Nephron (organoid): Measurements from ENCODE around the gene AFF1.

Experiments used
- H3K27ac Mint-ChIP-seq, 3 experiments: 2 replicates each; pipeline ENCODE4 v1.8.0; 2020; ENCODE audit warnings: mixed read lengths in 3 of 3, mild to moderate bottlenecking in 2 of 3, moderate library complexity in 1 of 3
- H3K27me3 Mint-ChIP-seq: 2 replicates; pipeline ENCODE4 v1.8.0; 2021; ENCODE audit warnings: low read depth, mild to moderate bottlenecking, moderate library complexity, mixed read lengths
- H3K36me3 Mint-ChIP-seq: 2 replicates; pipeline ENCODE4 v1.8.0; 2020; ENCODE audit warnings: low read depth, mixed read lengths
- H3K4me1 Mint-ChIP-seq: 2 replicates; pipeline ENCODE4 v1.8.0; 2020; ENCODE audit warnings: mixed read lengths
- H3K4me3 Mint-ChIP-seq, 3 experiments: 2 replicates each; pipeline ENCODE4 v1.8.0; 2020; ENCODE audit warnings: mild to moderate bottlenecking in 3 of 3, mixed read lengths in 3 of 3, moderate library complexity in 2 of 3
- H3K9me3 Mint-ChIP-seq: 2 replicates; pipeline ENCODE4 v1.8.0; 2020; ENCODE audit warnings: mixed read lengths
- CTCF ChIP-seq, 3 experiments: fragments of 200-600 bp; sonication (generic); IDR thresholded peaks; one replicate each; pipeline ENCODE4 v1.5.0; 2021; ENCODE audit warnings: antibody characterized with exemption in 3 of 3; ENCODE audit not compliant: unreplicated experiment in 3 of 3

The AFF1 gene

DNA sequence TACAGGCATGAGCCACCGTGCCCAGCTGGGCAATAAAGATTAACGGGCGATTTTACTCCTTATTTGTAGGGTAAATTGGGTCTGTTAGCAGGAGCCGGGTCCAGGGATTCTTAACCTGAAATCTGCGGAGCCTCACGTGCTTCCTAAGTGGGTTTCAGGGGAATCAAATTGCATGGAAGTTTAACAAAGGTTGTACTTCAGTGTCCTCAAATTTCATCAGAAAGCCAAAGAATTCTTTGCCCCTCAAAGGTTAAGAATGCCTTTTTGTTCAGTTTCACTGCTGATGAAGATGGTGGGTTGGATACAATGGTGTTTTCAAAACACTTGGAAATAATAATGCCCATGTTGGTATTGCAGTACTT lies 67.9 kb downstream of the AFF1 start:
- Mint-ChIP-seq H3K36me3 (no peaks in the 10 kb centered on the region), H3K27me3 (no peaks in the 10 kb centered on the region), H3K27ac (no peak overlapping the region), H3K4me3 (no peak overlapping the region), H3K4me1 (peaks cover 35% of the 10 kb centered on the region), H3K9me3 (no peaks in the 10 kb centered on the region)
- TF ChIP-seq CTCF (IDR thresholded peaks at IDR 0.05; ENCODE audit: unreplicated experiment in 3 of 3) = no peak

GRCh38 chr4:87003266-87003665 lies 68.5 kb downstream of the AFF1 start:
- Mint-ChIP-seq H3K36me3 (no peaks in the 10 kb centered on the region), H3K27me3 (peaks cover 4% of the 10 kb centered on the region), H3K4me3 (no peak overlapping the region), H3K9me3 (no peaks in the 10 kb centered on the region), H3K27ac (no peak overlapping the region), H3K4me1 (peaks cover 41% of the 10 kb centered on the region)
- no peak for TF ChIP-seq CTCF (IDR thresholded peaks at IDR 0.05; ENCODE audit: unreplicated experiment in 3 of 3)

- Mint-ChIP-seq H3K4me1 (peaks cover 38% of the 10 kb centered on the region), H3K4me3 (peak overlapping the region; percentile 90 to 96 (median 96)), H3K27me3 (peaks cover 12% of the 10 kb centered on the region), H3K36me3 (no peaks in the 10 kb centered on the region), H3K27ac (peak overlapping the region; percentile 95 to 98 (median 96)), H3K9me3 (no peaks in the 10 kb centered on the region)
- TF ChIP-seq CTCF (IDR thresholded peaks at IDR 0.05; ENCODE audit: unreplicated experiment in 3 of 3) = no peak
These were observed 70.5 kb downstream of the AFF1 start for GRCh38 chr4:87005369-87005689.

- no peaks in the 10 kb centered on the region for H3K36me3 Mint-ChIP-seq
- TF ChIP-seq CTCF (IDR thresholded peaks at IDR 0.05; ENCODE audit: unreplicated experiment in 3 of 3) = no peak
- H3K27ac Mint-ChIP-seq = peak overlapping the region; percentile 95 to 98 (median 96)
- peaks cover 12% of the 10 kb centered on the region for H3K27me3 Mint-ChIP-seq
- H3K4me1 Mint-ChIP-seq = peaks cover 36% of the 10 kb centered on the region
- H3K9me3 Mint-ChIP-seq = no peaks in the 10 kb centered on the region
- H3K4me3 Mint-ChIP-seq = peak overlapping the region; percentile 90 to 96 (median 96)
These were observed 71.0 kb downstream of the AFF1 start for GRCh38 chr4:87005690-87006425.

GRCh38 chr4:87006426-87006675 lies 71.5 kb downstream of the AFF1 start:
- Mint-ChIP-seq H3K36me3 (no peaks in the 10 kb centered on the region), H3K4me1 (peaks cover 40% of the 10 kb centered on the region), H3K9me3 (no peaks in the 10 kb centered on the region), H3K27ac (peak overlapping the region; percentile 95 to 98 (median 96)), H3K4me3 (peak overlapping the region; percentile 90 to 96 (median 96)), H3K27me3 (peaks cover 12% of the 10 kb centered on the region)
- TF ChIP-seq CTCF (IDR thresholded peaks at IDR 0.05; ENCODE audit: unreplicated experiment in 3 of 3) = no peak
